H1 (cell line): ENCODE results near the gene EPHA1. TPM values are rescaled to one million over a fixed set of nuclear protein-coding genes. Genes with fewer than 3 reads are reported as not detected.
A peak's percentile ranks its signal among the peaks of the same experiment; 100 is the strongest.

ENCODE experiments used
- BRCA1 ChIP-seq: IDR thresholded peaks from 2 replicates; pipeline ENCODE4 v1.6.1; 2012; ENCODE audit warnings: low read depth, low read length, improper control_type of control experiment
- CBX5 ChIP-seq: fragments of 300-800, 300-1000 bp; sonication (generic); IDR thresholded peaks from 2 replicates; pipeline ENCODE4 v1.7.1; 2016; ENCODE audit warnings: antibody characterized with exemption, low read length, low read depth
- CTBP2 ChIP-seq: IDR thresholded peaks from 2 replicates; pipeline ENCODE4 v1.7.0; 2011; ENCODE audit warnings: borderline replicate concordance, mild to moderate bottlenecking, moderate library complexity, mixed read lengths, low read length; ENCODE audit not compliant: insufficient read depth, insufficient read length
- FOSL1 ChIP-seq: IDR thresholded peaks from 2 replicates; pipeline ENCODE4 v1.6.1; 2011; ENCODE audit warnings: mild to moderate bottlenecking, low read depth, low read length, moderate library complexity; ENCODE audit not compliant: insufficient read depth
- GABPA ChIP-seq: IDR thresholded peaks from 2 replicates; pipeline ENCODE4 v1.6.1; 2011; ENCODE audit warnings: mild to moderate bottlenecking, low read length, moderate library complexity, borderline replicate concordance; ENCODE audit not compliant: insufficient read depth
- JUND ChIP-seq: IDR thresholded peaks from 2 replicates; pipeline ENCODE4 v1.6.1; 2011; ENCODE audit warnings: mild to moderate bottlenecking, improper control_type of control experiment, low read length
- NANOG ChIP-seq: IDR thresholded peaks from 2 replicates; pipeline ENCODE4 v1.6.1; 2011; ENCODE audit warnings: low read length, low read depth, mild to moderate bottlenecking, inconsistent platforms; ENCODE audit not compliant: insufficient read depth, poor library complexity, severe bottlenecking
- PHF8 ChIP-seq: fragments of 200-600 bp; sonication (generic); conservative IDR thresholded peaks from 2 replicates; pipeline ENCODE4 v1.7.1; 2012; ENCODE audit warnings: low read depth, mild to moderate bottlenecking, inconsistent platforms, low read length, moderate library complexity
- POU5F1 ChIP-seq: IDR thresholded peaks from 2 replicates; pipeline ENCODE4 v1.6.1; 2011; ENCODE audit warnings: low read depth, mild to moderate bottlenecking, low read length, moderate library complexity
- RFX5 ChIP-seq: IDR thresholded peaks from 2 replicates; pipeline ENCODE4 v1.6.1; 2011; ENCODE audit warnings: low read depth, low read length, improper control_type of control experiment, borderline replicate concordance
- SP4 ChIP-seq: IDR thresholded peaks from 2 replicates; pipeline ENCODE4 v1.6.1; 2012; ENCODE audit warnings: low read length, inconsistent platforms
- SUZ12 ChIP-seq: fragments of 200-600 bp; sonication (generic); IDR thresholded peaks from 2 replicates; pipeline ENCODE4 v1.6.1; 2012; ENCODE audit warnings: mild to moderate bottlenecking, inconsistent platforms, low read length, moderate library complexity, mixed read lengths
- TAF1 ChIP-seq: IDR thresholded peaks from 2 replicates; pipeline ENCODE4 v1.6.1; 2011; ENCODE audit warnings: mild to moderate bottlenecking, low read depth, low read length
- TBP ChIP-seq: IDR thresholded peaks from 2 replicates; pipeline ENCODE4 v1.6.1; 2011; ENCODE audit warnings: low read depth, low read length, improper control_type of control experiment
- YY1 ChIP-seq: IDR thresholded peaks from 2 replicates; pipeline ENCODE4 v1.6.1; 2011; ENCODE audit warnings: low read depth, mild to moderate bottlenecking, low read length
- polyA plus RNA-seq, 7 experiments: library from polyadenylated mRNA; depleted of rRNA in 3 of 7; stranded (reverse) in 5 of 7; unstranded in 2 of 7; fragments of >200 nt in 5 of 7; fragments of 200-250 nt in 2 of 7; gene quantifications; 1 replicate in 5 of 7; 2 replicates in 1 of 7; 4 replicates in 1 of 7; pipeline versions ENCODE4 v1.2.1 to v1.2.3, GENCODE V29; 2011 to 2013; ENCODE audit warnings: missing spikeins in 2 of 7, mixed read lengths in 2 of 7
- total RNA-seq: library from RNA; stranded (reverse); fragmentation: NEBNext Ultra II Directional; extraction: Animal tissue kit (Norgen Biotek cat#: 25700); gene quantifications from 2 replicates; pipeline ENCODE4 v1.2.1, GENCODE V29; 2021
- TF ChIP-seq, protein P1 (sequence below): IDR thresholded peaks from 2 replicates; pipeline ENCODE4 v1.6.1; 2012; ENCODE audit warnings: inconsistent platforms
- TF ChIP-seq, protein P2 (sequence below): IDR thresholded peaks from 2 replicates; pipeline ENCODE4 v1.6.1; 2011; ENCODE audit warnings: low read length, improper control_type of control experiment
- TF ChIP-seq, protein P3 (sequence below), 3 experiments: IDR thresholded peaks; 1 replicate in 2 of 3; 2 replicates in 1 of 3; pipeline versions ENCODE4 v1.5.1 to v1.6.1; 2011; ENCODE audit warnings: low read length in 3 of 3, mild to moderate bottlenecking in 3 of 3, inconsistent platforms in 2 of 3, low read depth in 1 of 3, moderate library complexity in 1 of 3; ENCODE audit not compliant: insufficient read depth in 1 of 3; ENCODE audit errors: control extremely low read depth in 1 of 3
- TF ChIP-seq, protein P4 (sequence below): IDR thresholded peaks from 2 replicates; pipeline ENCODE4 v1.6.1; 2011; ENCODE audit warnings: low read depth, mild to moderate bottlenecking, low read length; ENCODE audit not compliant: insufficient read depth

Gene EPHA1
- total and polyA plus RNA-seq, 2 of the 8 experiments (the other 6 are each of a cell fraction or from before 2014, with no cell fraction given), result 86.5 to 133 TPM

DNA sequence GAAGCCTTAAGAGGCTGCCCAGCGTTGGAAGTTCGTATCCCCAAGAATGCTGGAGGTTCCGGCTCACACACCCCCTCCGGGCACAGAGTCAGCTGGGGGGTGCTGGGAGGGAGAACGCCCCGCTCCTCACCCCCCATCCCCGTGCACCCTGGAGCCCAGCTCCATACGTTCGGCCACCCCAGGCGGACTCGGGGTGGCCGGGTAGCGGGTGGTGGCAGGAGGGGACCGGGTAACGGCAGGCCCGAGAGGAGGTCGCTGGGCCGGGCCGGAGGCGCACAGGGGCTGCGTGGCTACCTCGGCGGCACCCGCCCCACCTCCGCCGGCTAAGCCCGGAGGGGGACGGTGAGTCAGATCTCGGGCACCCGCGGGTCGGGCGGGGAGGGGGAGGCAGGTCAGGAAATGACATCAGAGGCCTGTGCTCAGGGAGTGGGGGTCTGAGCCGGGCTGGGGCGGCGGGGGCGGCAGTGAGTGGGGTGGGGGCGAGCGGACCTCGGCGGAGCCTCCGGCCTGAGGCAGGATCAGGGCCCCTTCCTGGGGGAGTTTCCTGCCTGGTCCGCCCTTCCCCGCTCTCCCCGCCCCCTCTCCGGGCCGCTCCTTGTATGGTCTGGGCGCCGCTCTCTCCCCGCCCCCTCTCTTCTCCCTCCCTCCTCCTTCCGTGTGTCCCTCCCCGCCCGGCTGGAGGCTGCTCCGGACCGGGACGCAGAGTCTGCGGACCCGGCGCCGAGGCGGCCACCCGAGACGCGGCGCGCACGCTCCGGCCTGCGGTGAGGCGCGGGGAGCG is 27.8 kb downstream of the EPHA1 start, which contains the start of gene ZYX (continued):
- TF ChIP-seq SUZ12 (no peak), GABPA (no peak), POU5F1 (no peak), RFX5 (no peak), TBP (peak; percentile 64; the same call in 1 of the 2 replicates), BRCA1 (no peak), JUND (peak; percentile 76; the same call in 1 of the 2 replicates), NANOG (no peak), FOSL1 (no peak), CTBP2 (no peak), PHF8 (peak; percentile 81), SP4 (no peak), TAF1 (peak; percentile 63; the same call in 1 of the 2 replicates), CBX5 (no peak), YY1 (no peak)
- TF ChIP-seq, protein P1, sequence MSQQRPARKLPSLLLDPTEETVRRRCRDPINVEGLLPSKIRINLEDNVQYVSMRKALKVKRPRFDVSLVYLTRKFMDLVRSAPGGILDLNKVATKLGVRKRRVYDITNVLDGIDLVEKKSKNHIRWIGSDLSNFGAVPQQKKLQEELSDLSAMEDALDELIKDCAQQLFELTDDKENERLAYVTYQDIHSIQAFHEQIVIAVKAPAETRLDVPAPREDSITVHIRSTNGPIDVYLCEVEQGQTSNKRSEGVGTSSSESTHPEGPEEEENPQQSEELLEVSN, result no peak
- TF ChIP-seq, protein P2, sequence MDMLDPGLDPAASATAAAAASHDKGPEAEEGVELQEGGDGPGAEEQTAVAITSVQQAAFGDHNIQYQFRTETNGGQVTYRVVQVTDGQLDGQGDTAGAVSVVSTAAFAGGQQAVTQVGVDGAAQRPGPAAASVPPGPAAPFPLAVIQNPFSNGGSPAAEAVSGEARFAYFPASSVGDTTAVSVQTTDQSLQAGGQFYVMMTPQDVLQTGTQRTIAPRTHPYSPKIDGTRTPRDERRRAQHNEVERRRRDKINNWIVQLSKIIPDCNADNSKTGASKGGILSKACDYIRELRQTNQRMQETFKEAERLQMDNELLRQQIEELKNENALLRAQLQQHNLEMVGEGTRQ, result no peak
- TF ChIP-seq, protein P3, sequence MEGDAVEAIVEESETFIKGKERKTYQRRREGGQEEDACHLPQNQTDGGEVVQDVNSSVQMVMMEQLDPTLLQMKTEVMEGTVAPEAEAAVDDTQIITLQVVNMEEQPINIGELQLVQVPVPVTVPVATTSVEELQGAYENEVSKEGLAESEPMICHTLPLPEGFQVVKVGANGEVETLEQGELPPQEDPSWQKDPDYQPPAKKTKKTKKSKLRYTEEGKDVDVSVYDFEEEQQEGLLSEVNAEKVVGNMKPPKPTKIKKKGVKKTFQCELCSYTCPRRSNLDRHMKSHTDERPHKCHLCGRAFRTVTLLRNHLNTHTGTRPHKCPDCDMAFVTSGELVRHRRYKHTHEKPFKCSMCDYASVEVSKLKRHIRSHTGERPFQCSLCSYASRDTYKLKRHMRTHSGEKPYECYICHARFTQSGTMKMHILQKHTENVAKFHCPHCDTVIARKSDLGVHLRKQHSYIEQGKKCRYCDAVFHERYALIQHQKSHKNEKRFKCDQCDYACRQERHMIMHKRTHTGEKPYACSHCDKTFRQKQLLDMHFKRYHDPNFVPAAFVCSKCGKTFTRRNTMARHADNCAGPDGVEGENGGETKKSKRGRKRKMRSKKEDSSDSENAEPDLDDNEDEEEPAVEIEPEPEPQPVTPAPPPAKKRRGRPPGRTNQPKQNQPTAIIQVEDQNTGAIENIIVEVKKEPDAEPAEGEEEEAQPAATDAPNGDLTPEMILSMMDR (IDR thresholded peaks at IDR 0.05; ENCODE audit: control extremely low read depth in 1 of 3, insufficient read depth in 1 of 3, low read depth in 1 of 3, low read length in 3 of 3), result no peak
- TF ChIP-seq, protein P4, sequence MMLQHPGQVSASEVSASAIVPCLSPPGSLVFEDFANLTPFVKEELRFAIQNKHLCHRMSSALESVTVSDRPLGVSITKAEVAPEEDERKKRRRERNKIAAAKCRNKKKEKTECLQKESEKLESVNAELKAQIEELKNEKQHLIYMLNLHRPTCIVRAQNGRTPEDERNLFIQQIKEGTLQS, result no peak
